HCT116 (cell line): ENCODE results near the gene NCF4.

Experiments used
- EGR1 ChIP-seq: IDR thresholded peaks from 2 replicates; pipeline ENCODE4 v1.6.1; 2012; ENCODE audit warnings: low read depth
- EZH2 ChIP-seq: fragments of 200-600 bp; sonication (generic); IDR thresholded peaks from 2 replicates; pipeline ENCODE4 v1.6.1; 2017; ENCODE audit warnings: antibody characterized with exemption, mixed run types
- TF ChIP-seq, protein P1 (sequence below), 3 experiments: fragments of 200-600 bp in 1 of 3; sonication (generic) in 1 of 3; IDR thresholded peaks in 2 of 3; conservative IDR thresholded peaks in 1 of 3; 2 replicates each; pipeline ENCODE4 v1.5.1; 2012 to 2017; ENCODE audit warnings: low read depth in 2 of 3, low read length in 2 of 3, antibody characterized with exemption in 1 of 3, borderline replicate concordance in 1 of 3, control low read depth in 1 of 3, mild to moderate bottlenecking in 1 of 3, mixed read lengths in 1 of 3, mixed run types in 1 of 3, moderate library complexity in 1 of 3; ENCODE audit not compliant: insufficient read depth in 1 of 3
- TF ChIP-seq, protein P2 (sequence below): IDR thresholded peaks from 2 replicates; pipeline ENCODE4 v1.6.1; 2012

GRCh38 chr22:36828815-36829214 lies 32.0 kb upstream of the NCF4 start:
- TF ChIP-seq, protein P1, sequence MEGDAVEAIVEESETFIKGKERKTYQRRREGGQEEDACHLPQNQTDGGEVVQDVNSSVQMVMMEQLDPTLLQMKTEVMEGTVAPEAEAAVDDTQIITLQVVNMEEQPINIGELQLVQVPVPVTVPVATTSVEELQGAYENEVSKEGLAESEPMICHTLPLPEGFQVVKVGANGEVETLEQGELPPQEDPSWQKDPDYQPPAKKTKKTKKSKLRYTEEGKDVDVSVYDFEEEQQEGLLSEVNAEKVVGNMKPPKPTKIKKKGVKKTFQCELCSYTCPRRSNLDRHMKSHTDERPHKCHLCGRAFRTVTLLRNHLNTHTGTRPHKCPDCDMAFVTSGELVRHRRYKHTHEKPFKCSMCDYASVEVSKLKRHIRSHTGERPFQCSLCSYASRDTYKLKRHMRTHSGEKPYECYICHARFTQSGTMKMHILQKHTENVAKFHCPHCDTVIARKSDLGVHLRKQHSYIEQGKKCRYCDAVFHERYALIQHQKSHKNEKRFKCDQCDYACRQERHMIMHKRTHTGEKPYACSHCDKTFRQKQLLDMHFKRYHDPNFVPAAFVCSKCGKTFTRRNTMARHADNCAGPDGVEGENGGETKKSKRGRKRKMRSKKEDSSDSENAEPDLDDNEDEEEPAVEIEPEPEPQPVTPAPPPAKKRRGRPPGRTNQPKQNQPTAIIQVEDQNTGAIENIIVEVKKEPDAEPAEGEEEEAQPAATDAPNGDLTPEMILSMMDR (IDR thresholded peaks at IDR 0.05 in 2 of 3, conservative IDR thresholded peaks at IDR 0.05 in 1 of 3; ENCODE audit: borderline replicate concordance in 1 of 3, insufficient read depth in 1 of 3, low read depth in 2 of 3, low read length in 2 of 3): no peak
- TF ChIP-seq, protein P2, sequence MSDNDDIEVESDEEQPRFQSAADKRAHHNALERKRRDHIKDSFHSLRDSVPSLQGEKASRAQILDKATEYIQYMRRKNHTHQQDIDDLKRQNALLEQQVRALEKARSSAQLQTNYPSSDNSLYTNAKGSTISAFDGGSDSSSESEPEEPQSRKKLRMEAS: no peak
- TF ChIP-seq EZH2 (no peak), EGR1 (no peak)
